Natural killer cell (primary cell): ENCODE data around the gene OLFM2. TPM values are rescaled to one million over a fixed set of nuclear protein-coding genes. Genes with fewer than 3 reads are reported as not detected.

Source experiments
- ATAC-seq, 3 donors: fragments of 150-1000 bp in 2 of 3; fragments of 200-7000 bp in 1 of 3; cut with Tn5 transposase; 1 replicate in 1 of 3; 2 replicates in 2 of 3; pipeline ENCODE4 v1.10.0; 2021; ENCODE audit warnings: mild to moderate bottlenecking in 2 of 3, moderate library complexity in 2 of 3
- DNase-seq, 2 donors: peaks; one replicate each; pipeline versions ENCODE4 v3.0.0 to v3.0.0-alpha.2; 2013 to 2021; ENCODE audit warnings: mixed read lengths in 1 of 2
- H3K27ac ChIP-seq: one replicate; pipeline ENCODE4 v1.5.1; 2013; ENCODE audit warnings: mild to moderate bottlenecking, low read length
- H3K27me3 ChIP-seq: one replicate; pipeline ENCODE4 v1.6.1; 2013; ENCODE audit warnings: low read length; ENCODE audit not compliant: control insufficient read depth, insufficient read depth
- H3K36me3 ChIP-seq: one replicate; pipeline ENCODE4 v1.6.1; 2013; ENCODE audit warnings: low read length; ENCODE audit not compliant: control insufficient read depth, insufficient read depth
- H3K4me1 ChIP-seq: one replicate; pipeline ENCODE4 v1.6.1; 2013; ENCODE audit warnings: low read length; ENCODE audit not compliant: control insufficient read depth, insufficient read depth
- H3K4me3 ChIP-seq: one replicate; pipeline ENCODE4 v1.5.1; 2013; ENCODE audit warnings: low read length
- H3K9me3 ChIP-seq: one replicate; pipeline ENCODE4 v1.6.1; 2013; ENCODE audit warnings: low read length; ENCODE audit not compliant: control insufficient read depth, insufficient read depth
- H3K27ac Mint-ChIP-seq, 2 donors: one replicate each; pipeline ENCODE4 v1.8.0; 2022; ENCODE audit warnings: mild to moderate bottlenecking in 2 of 2, mixed read lengths in 2 of 2, moderate library complexity in 1 of 2
- H3K27me3 Mint-ChIP-seq, 2 donors: one replicate each; pipeline ENCODE4 v1.8.0; 2022; ENCODE audit warnings: low read depth in 2 of 2, mixed read lengths in 2 of 2
- H3K36me3 Mint-ChIP-seq: one replicate; pipeline ENCODE4 v1.8.0; 2022; ENCODE audit warnings: mixed read lengths
- H3K4me1 Mint-ChIP-seq, 2 donors: one replicate each; pipeline ENCODE4 v1.8.0; 2022; ENCODE audit warnings: mixed read lengths in 2 of 2
- H3K4me3 Mint-ChIP-seq: one replicate; pipeline ENCODE4 v1.8.0; 2022; ENCODE audit warnings: mild to moderate bottlenecking, moderate library complexity, mixed read lengths
- H3K9me3 Mint-ChIP-seq, 2 donors: one replicate each; pipeline ENCODE4 v1.8.0; 2022; ENCODE audit warnings: mixed read lengths in 2 of 2
- WGBS: methylation state at CpG from one replicate; pipeline ENCODE4 v1.1.7; 2013; ENCODE audit warnings: missing lambda C conversion rate; ENCODE audit not compliant: insufficient coverage; 5-methylcytosine and 5-hydroxymethylcytosine counted together
- intact Hi-C: fragments of 100-400 bp; cut with micrococcal nuclease; formaldehyde crosslinking; loops from one replicate; pipeline ENCODE4 v1.14.2; 2022
- total RNA-seq, 4 donors: library from RNA; stranded (reverse); fragments of 120-200 nt in 1 of 4; gene quantifications; one replicate each; pipeline versions ENCODE4 v1.2.3 to v1.2.4, GENCODE V29; 2013 to 2022
- TF ChIP-seq, protein P1 (sequence below): fragments of 200-600 bp; IDR thresholded peaks from one replicate; pipeline ENCODE4 v1.8.0; 2022; ENCODE audit warnings: antibody characterized with exemption

OLFM2 gene
- total RNA-seq, 3 donors from 2014 or later (not counting 1 experiment from before 2014, with no cell fraction given) = 1.5 to 3.3 (median 2.0) TPM

DNA sequence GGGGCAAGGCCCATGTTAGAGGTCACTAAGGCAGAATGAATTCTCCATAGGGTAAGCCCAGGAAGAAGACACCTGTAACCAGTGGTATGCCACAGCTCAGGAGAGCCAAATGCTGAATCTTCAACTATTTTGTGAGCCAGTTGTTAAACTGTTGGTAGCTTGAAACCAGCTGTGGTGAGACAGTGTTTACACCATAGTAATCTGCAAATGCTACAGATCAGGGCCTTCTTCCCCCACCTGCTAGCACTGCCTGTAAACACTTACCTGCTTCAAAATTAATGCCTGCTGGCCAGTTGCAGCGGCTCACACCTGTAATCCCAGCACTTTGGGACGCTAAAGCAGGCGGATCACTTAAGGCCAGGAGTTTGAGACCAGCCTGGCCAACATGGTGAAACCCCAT is 129.5 kb downstream of the OLFM2 start:
- 96% methylated on average over 3 of the region's 3 CpGs for WGBS
- Mint-ChIP-seq H3K36me3 (no peaks in the 10 kb centered on the region), H3K27me3 (no peaks in the 10 kb centered on the region), H3K27ac (no peak overlapping the region), H3K4me1 (peaks cover 6 to 7% of the 10 kb centered on the region in 2 donors), H3K9me3 (no peaks in the 10 kb centered on the region), H3K4me3 (no peak overlapping the region)
- intact Hi-C loops = no loop called here
- Histone ChIP-seq H3K27ac (no peak overlapping the region), H3K9me3 (no peaks in the 10 kb centered on the region), H3K36me3 (peaks cover 17% of the 10 kb centered on the region), H3K4me3 (no peak overlapping the region), H3K27me3 (no peaks in the 10 kb centered on the region), H3K4me1 (peaks cover 20% of the 10 kb centered on the region)
- TF ChIP-seq, protein P1, sequence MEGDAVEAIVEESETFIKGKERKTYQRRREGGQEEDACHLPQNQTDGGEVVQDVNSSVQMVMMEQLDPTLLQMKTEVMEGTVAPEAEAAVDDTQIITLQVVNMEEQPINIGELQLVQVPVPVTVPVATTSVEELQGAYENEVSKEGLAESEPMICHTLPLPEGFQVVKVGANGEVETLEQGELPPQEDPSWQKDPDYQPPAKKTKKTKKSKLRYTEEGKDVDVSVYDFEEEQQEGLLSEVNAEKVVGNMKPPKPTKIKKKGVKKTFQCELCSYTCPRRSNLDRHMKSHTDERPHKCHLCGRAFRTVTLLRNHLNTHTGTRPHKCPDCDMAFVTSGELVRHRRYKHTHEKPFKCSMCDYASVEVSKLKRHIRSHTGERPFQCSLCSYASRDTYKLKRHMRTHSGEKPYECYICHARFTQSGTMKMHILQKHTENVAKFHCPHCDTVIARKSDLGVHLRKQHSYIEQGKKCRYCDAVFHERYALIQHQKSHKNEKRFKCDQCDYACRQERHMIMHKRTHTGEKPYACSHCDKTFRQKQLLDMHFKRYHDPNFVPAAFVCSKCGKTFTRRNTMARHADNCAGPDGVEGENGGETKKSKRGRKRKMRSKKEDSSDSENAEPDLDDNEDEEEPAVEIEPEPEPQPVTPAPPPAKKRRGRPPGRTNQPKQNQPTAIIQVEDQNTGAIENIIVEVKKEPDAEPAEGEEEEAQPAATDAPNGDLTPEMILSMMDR = no peak
- no peak for ATAC-seq
- DNase-seq = no peak

Other genes with a start within 250 kb of the OLFM2 start
- 10 to 100 TPM in 2 of 3 donors, 1 to 10 TPM in 1; 9.8 to 15.6 (median 12.8) TPM for gene ZNF846, start 167.8 kb downstream of the OLFM2 start, total RNA-seq
- 10 to 100 TPM; 36.9 to 46.8 (median 43.6) TPM for gene FBXL12, start 117.4 kb downstream of the OLFM2 start, total RNA-seq
- 100 to 1,000 TPM; 193 to 239 (median 194) TPM for gene UBL5, start 108.6 kb downstream of the OLFM2 start, total RNA-seq
- 10 to 100 TPM; 68.3 to 82.6 (median 74.8) TPM for gene PIN1, start 101.2 kb downstream of the OLFM2 start, total RNA-seq
- 1 to 10 TPM in 1 of 3 donors, under 1 TPM in 2; 0.33 to 6.6 (median 0.63) TPM for gene COL5A3, start 74.0 kb upstream of the OLFM2 start, total RNA-seq
- gene RDH8, start 77.0 kb upstream of the OLFM2 start, total RNA-seq = not detected
- gene SHFL, start 149.8 kb upstream of the OLFM2 start, total RNA-seq = 100 to 1,000 TPM; 107 to 111 (median 107) TPM
- 1 to 10 TPM; 2.9 to 5.5 (median 3.3) TPM for gene ANGPTL6, start 166.2 kb upstream of the OLFM2 start, total RNA-seq
- gene PPAN, start 169.8 kb upstream of the OLFM2 start, total RNA-seq = 10 to 100 TPM; 60.0 to 72.2 (median 69.2) TPM
- 10 to 100 TPM; 44.1 to 52.3 (median 51.0) TPM for gene P2RY11, start 175.2 kb upstream of the OLFM2 start, total RNA-seq
- gene EIF3G, start 183.4 kb upstream of the OLFM2 start, total RNA-seq = 100 to 1,000 TPM; 377 to 471 (median 423) TPM